Glutamatergic neuron (in vitro differentiated cells): ENCODE results near the gene PRKAR1B. TPM values are rescaled to one million over a fixed set of nuclear protein-coding genes. Genes with fewer than 3 reads are reported as not detected.

Experiments used
- DNase-seq: peaks from one replicate; pipeline ENCODE4 v3.0.0; 2022
- H3K27ac Mint-ChIP-seq: one replicate; pipeline ENCODE4 v1.8.0; 2020; ENCODE audit warnings: mild to moderate bottlenecking, mixed read lengths, inconsistent platforms; ENCODE audit not compliant: unreplicated experiment
- H3K27me3 Mint-ChIP-seq: one replicate; pipeline ENCODE4 v1.8.0; 2020; ENCODE audit warnings: mild to moderate bottlenecking, moderate library complexity, mixed read lengths, inconsistent platforms; ENCODE audit not compliant: unreplicated experiment
- H3K36me3 Mint-ChIP-seq: one replicate; pipeline ENCODE4 v1.8.0; 2020; ENCODE audit warnings: mild to moderate bottlenecking, mixed read lengths, inconsistent platforms; ENCODE audit not compliant: unreplicated experiment
- H3K4me1 Mint-ChIP-seq: one replicate; pipeline ENCODE4 v1.8.0; 2020; ENCODE audit warnings: mild to moderate bottlenecking, low read depth, mixed read lengths, inconsistent platforms; ENCODE audit not compliant: unreplicated experiment
- H3K4me3 Mint-ChIP-seq: one replicate; pipeline ENCODE4 v1.8.0; 2020; ENCODE audit warnings: mild to moderate bottlenecking, mixed read lengths, inconsistent platforms; ENCODE audit not compliant: unreplicated experiment
- H3K9me3 Mint-ChIP-seq: one replicate; pipeline ENCODE4 v1.8.0; 2020; ENCODE audit warnings: mild to moderate bottlenecking, moderate library complexity, mixed read lengths, inconsistent platforms; ENCODE audit not compliant: unreplicated experiment
- CTCF ChIP-seq: fragments of 200-600 bp; sonication (generic); IDR thresholded peaks from one replicate; pipeline ENCODE4 v1.5.0; 2021; ENCODE audit not compliant: partially characterized antibody, unreplicated experiment
- total RNA-seq: library from RNA; stranded (reverse); fragmentation: NEBNext Ultra II Directional; extraction: Animal tissue kit (Norgen Biotek cat#: 25700); gene quantifications from one replicate; pipeline ENCODE4 v1.2.1, GENCODE V29; 2021; ENCODE audit not compliant: unreplicated experiment

PRKAR1B gene
- total RNA-seq, 1 donor from 2014 or later, result 12.8 TPM

- H3K4me1 Mint-ChIP-seq, result peaks cover 4% of the 10 kb centered on the region
These were observed 225.6 kb downstream of the PRKAR1B start for GRCh38 chr7:501526-501925.

GRCh38 chr7:500521-501420 lies 226.3 kb downstream of the PRKAR1B start:
- Mint-ChIP-seq H3K36me3 (no peaks in the 10 kb centered on the region), H3K27me3 (peaks cover 5% of the 10 kb centered on the region), H3K4me3 (no peak overlapping the region), H3K9me3 (peaks cover 7% of the 10 kb centered on the region), H3K4me1 (peaks cover 4% of the 10 kb centered on the region), H3K27ac (no peak overlapping the region)
- peak; percentile 8 for DNase-seq
- TF ChIP-seq CTCF, result no peak

More at GRCh38 chr7:501526-501925, 225.6 kb downstream of the PRKAR1B start:
- Mint-ChIP-seq H3K4me3 (no peak overlapping the region), H3K9me3 (peaks cover 7% of the 10 kb centered on the region), H3K27ac (no peak overlapping the region), H3K36me3 (no peaks in the 10 kb centered on the region), H3K27me3 (peaks cover 5% of the 10 kb centered on the region)
- DNase-seq, result no peak
- no peak for TF ChIP-seq CTCF

- no peak for TF ChIP-seq CTCF
- no peaks in the 10 kb centered on the region for H3K36me3 Mint-ChIP-seq
- H3K4me3 Mint-ChIP-seq, result no peak overlapping the region
- DNase-seq, result peak; percentile 8
- peaks cover 4% of the 10 kb centered on the region for H3K4me1 Mint-ChIP-seq
- H3K27me3 Mint-ChIP-seq, result peaks cover 5% of the 10 kb centered on the region
- H3K9me3 Mint-ChIP-seq, result peaks cover 3% of the 10 kb centered on the region
- H3K27ac Mint-ChIP-seq, result no peak overlapping the region
These were observed 227.1 kb downstream of the PRKAR1B start for GRCh38 chr7:499853-500485.

Other genes with a start within 250 kb of the PRKAR1B start
- gene PDGFA, start 207.4 kb downstream of the PRKAR1B start, total RNA-seq, result 7.6 TPM
- 15.2 TPM for gene DNAAF5, start 582 bp downstream of the PRKAR1B start, total RNA-seq
- gene SUN1, start 105.2 kb upstream of the PRKAR1B start, total RNA-seq, result 879 TPM
- gene GET4, start 149.3 kb upstream of the PRKAR1B start, total RNA-seq, result 70.2 TPM
- gene ADAP1, start 227.4 kb upstream of the PRKAR1B start, total RNA-seq, result 61.1 TPM
- 18.4 TPM for gene COX19, start 248.3 kb upstream of the PRKAR1B start, total RNA-seq